Right renal pelvis (tissue), 4 donors: ENCODE data around the gene PARVB. TPM values are rescaled to one million over a fixed set of nuclear protein-coding genes. Genes with fewer than 3 reads are reported as not detected.

Experiments
- polyA plus RNA-seq, 4 donors: library from polyadenylated mRNA; unstranded; fragments of 120-200 nt; gene quantifications; one replicate each; pipeline ENCODE4 v1.2.1, GENCODE V29; 2013; ENCODE audit not compliant: insufficient read length in 4 of 4

Gene PARVB
- polyA plus RNA-seq, 4 donors: 21.2 to 25.0 (median 23.0) TPM

Other genes with a start within 250 kb of the PARVB start
- gene EFCAB6, start 212.0 kb upstream of the PARVB start, polyA plus RNA-seq: 1 to 10 TPM; 4.4 to 5.4 (median 4.9) TPM
- gene SULT4A1, start 161.8 kb upstream of the PARVB start, polyA plus RNA-seq: 1 to 10 TPM; 1.9 to 3.4 (median 2.3) TPM
- under 1 TPM in 1 of 4 donors, not detected in 3; 0.12 TPM for gene PNPLA5, start 132.3 kb upstream of the PARVB start, polyA plus RNA-seq
- 1 to 10 TPM in 3 of 4 donors, under 1 TPM in 1; 0.83 to 1.9 (median 1.5) TPM for gene PNPLA3, start 100.5 kb upstream of the PARVB start, polyA plus RNA-seq
- 10 to 100 TPM; 63.6 to 67.0 (median 65.7) TPM for gene SAMM50, start 68.9 kb upstream of the PARVB start, polyA plus RNA-seq
- gene PARVG, start 156.6 kb downstream of the PARVB start, polyA plus RNA-seq: 1 to 10 TPM; 1.7 to 3.0 (median 2.2) TPM